ENCODE data around the gene ANXA10. TPM values are rescaled to one million over a fixed set of nuclear protein-coding genes. Genes with fewer than 3 reads are reported as not detected.

ANXA10 gene
- total and polyA plus RNA-seq, 2 experiments from 2014 or later = 0.22 to 0.44 TPM

GRCh38 chr4:168218645-168219044, 126.3 kb downstream of the ANXA10 start:
- Histone ChIP-seq H3K4me3 (no peak overlapping the region), H2AFZ (no peak overlapping the region), H3K27ac (no peak overlapping the region), H3K27me3 (replicated peaks; ENCODE audit: insufficient read depth) (no peaks in the 10 kb centered on the region), H4K20me1 (ENCODE audit: insufficient read depth) (no peaks in the 10 kb centered on the region), H3K4me2 (ENCODE audit: unreplicated experiment) (no peak overlapping the region), H3K79me2 (ENCODE audit: insufficient read depth) (no peaks in the 10 kb centered on the region), H3K9me3 (ENCODE audit: low read depth) (no peaks in the 10 kb centered on the region), H3K9ac (no peak overlapping the region), H3K9me2 (ENCODE audit: insufficient read depth) (no peaks in the 10 kb centered on the region), H3F3A (ENCODE audit: insufficient read depth) (peaks cover 13% of the 10 kb centered on the region), H3K36me3 (ENCODE audit: low read depth) (no peaks in the 10 kb centered on the region; the same call in 1 of the 2 replicates), H3K4me1 (ENCODE audit: insufficient read depth) (peaks cover 21% of the 10 kb centered on the region)
- in situ Hi-C loops (cut with MboI) = no loop called here
- 76 to 85% methylated on average over 1 of the region's 1 CpG for WGBS, 2 experiments (ENCODE audit: low coverage in 1 of 2, low lambda C conversion rate in 2 of 2, missing lambda C conversion rate in 2 of 2)
- TF ChIP-seq EZH2 (IDR thresholded peaks at IDR 0.05; ENCODE audit: insufficient read depth, poor library complexity, severe bottlenecking) (no peak), EZH2phosphoT487 (IDR thresholded peaks at IDR 0.05; ENCODE audit: insufficient read depth, low read depth) (no peak)
- peak; percentile 74 for DNase-seq

GRCh38 chr4:168220893-168221292, 128.6 kb downstream of the ANXA10 start:
- no peaks in the 10 kb centered on the region for H3K9me3 ChIP-seq (ENCODE audit: low read depth)
- peak; percentile 33 for DNase-seq
- H3F3A ChIP-seq (ENCODE audit: insufficient read depth) = peaks cover 13% of the 10 kb centered on the region
- in situ Hi-C loops (cut with MboI) = no loop called here
- H3K9ac ChIP-seq = no peak overlapping the region
- no peaks in the 10 kb centered on the region for H4K20me1 ChIP-seq (ENCODE audit: insufficient read depth)
- no peaks in the 10 kb centered on the region for H3K9me2 ChIP-seq (ENCODE audit: insufficient read depth)
- no peak overlapping the region for H3K27ac ChIP-seq
- H3K4me2 ChIP-seq (ENCODE audit: unreplicated experiment) = peak overlapping the region; percentile 17
- no peaks in the 10 kb centered on the region for H3K27me3 ChIP-seq (replicated peaks; ENCODE audit: insufficient read depth)
- no peaks in the 10 kb centered on the region for H3K79me2 ChIP-seq (ENCODE audit: insufficient read depth)
- H2AFZ ChIP-seq = no peak overlapping the region
- no peak for TF ChIP-seq EZH2 (IDR thresholded peaks at IDR 0.05; ENCODE audit: insufficient read depth, poor library complexity, severe bottlenecking)
- no peak for TF ChIP-seq EZH2phosphoT487 (IDR thresholded peaks at IDR 0.05; ENCODE audit: insufficient read depth, low read depth)
- no peaks in the 10 kb centered on the region; the same call in 1 of the 2 replicates for H3K36me3 ChIP-seq (ENCODE audit: low read depth)
- no peak overlapping the region for H3K4me3 ChIP-seq
- H3K4me1 ChIP-seq (ENCODE audit: insufficient read depth) = peaks cover 21% of the 10 kb centered on the region

GRCh38 chr4:168221301-168221700, 129.0 kb downstream of the ANXA10 start:
- 5 to 6% methylated on average over 2 of the region's 2 CpGs for WGBS, 2 experiments (ENCODE audit: low coverage in 1 of 2, low lambda C conversion rate in 2 of 2, missing lambda C conversion rate in 2 of 2)
- Histone ChIP-seq H3K9ac (no peak overlapping the region), H2AFZ (no peak overlapping the region), H3K4me2 (ENCODE audit: unreplicated experiment) (peak overlapping the region; percentile 17), H3K27ac (no peak overlapping the region), H3K4me1 (ENCODE audit: insufficient read depth) (peaks cover 21% of the 10 kb centered on the region), H3K79me2 (ENCODE audit: insufficient read depth) (no peaks in the 10 kb centered on the region), H3K27me3 (replicated peaks; ENCODE audit: insufficient read depth) (no peaks in the 10 kb centered on the region), H3K36me3 (ENCODE audit: low read depth) (no peaks in the 10 kb centered on the region; the same call in 1 of the 2 replicates), H3F3A (ENCODE audit: insufficient read depth) (peaks cover 13% of the 10 kb centered on the region), H3K4me3 (no peak overlapping the region), H4K20me1 (ENCODE audit: insufficient read depth) (no peaks in the 10 kb centered on the region), H3K9me3 (ENCODE audit: low read depth) (no peaks in the 10 kb centered on the region), H3K9me2 (ENCODE audit: insufficient read depth) (no peaks in the 10 kb centered on the region)
- TF ChIP-seq EZH2 (IDR thresholded peaks at IDR 0.05; ENCODE audit: insufficient read depth, poor library complexity, severe bottlenecking) (no peak), EZH2phosphoT487 (IDR thresholded peaks at IDR 0.05; ENCODE audit: insufficient read depth, low read depth) (no peak)
- in situ Hi-C loops (cut with MboI) = no loop called here
- peak; percentile 72 for DNase-seq

Other genes starting within 250 kb of the ANXA10 start
- 7.1 and 8.0 TPM in 2 replicates for gene DDX60, start 226.2 kb downstream of the ANXA10 start, total RNA-seq (2014; rRNA removed; shearing (Covaris generic))
- 1.6 and 1.8 TPM in 2 replicates for gene DDX60, start 226.2 kb downstream of the ANXA10 start, polyA plus RNA-seq (2016; fragmentation: Nextera tagmentation; extraction: Ambion mirVana)